ENCODE data around the gene BHLHE40. TPM values are rescaled to one million over a fixed set of nuclear protein-coding genes. Genes with fewer than 3 reads are reported as not detected.

BHLHE40 gene
- polyA plus RNA-seq, 2 of the 4 experiments (the other 2 are of a cell fraction): 102 to 160 TPM

DNA sequence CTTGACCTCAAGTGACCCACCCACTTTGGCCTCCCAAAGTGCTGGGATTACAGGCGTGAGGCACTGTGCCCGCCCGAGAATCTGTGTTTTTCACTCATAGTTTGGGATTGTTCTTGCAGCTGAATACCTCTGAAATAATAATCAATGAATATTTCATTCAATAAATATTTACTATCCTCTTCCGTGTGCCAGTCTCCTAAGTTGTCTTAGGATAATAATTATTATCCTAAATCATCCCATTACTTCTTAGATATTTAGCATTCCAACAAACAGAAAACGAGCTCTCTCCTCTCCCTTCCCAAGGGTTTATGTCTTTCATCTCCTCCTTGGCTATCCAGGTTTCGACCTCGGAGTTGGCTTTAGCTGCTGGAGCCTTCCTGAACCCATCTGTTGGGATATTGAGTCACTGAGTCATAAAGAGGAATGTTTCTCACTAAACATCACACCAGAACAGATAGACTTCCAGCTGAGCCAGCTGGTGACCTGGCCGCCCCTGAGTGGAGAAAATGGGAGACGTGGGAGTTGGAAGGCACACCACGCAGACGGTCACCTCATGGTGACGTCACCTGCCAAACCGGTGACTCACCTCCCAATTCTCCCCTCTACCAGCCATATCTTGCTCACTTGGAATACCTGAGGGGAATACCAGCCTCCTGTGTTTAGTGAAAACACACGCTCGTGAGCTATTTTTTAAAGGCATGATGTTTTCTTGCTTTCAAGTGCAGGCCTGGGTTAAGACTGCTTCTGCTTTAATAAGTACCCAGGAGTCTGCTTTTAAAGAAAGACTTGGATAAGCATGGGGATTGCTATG is 43.9 kb downstream of the BHLHE40 start (continued):
- TF ChIP-seq, protein P1, sequence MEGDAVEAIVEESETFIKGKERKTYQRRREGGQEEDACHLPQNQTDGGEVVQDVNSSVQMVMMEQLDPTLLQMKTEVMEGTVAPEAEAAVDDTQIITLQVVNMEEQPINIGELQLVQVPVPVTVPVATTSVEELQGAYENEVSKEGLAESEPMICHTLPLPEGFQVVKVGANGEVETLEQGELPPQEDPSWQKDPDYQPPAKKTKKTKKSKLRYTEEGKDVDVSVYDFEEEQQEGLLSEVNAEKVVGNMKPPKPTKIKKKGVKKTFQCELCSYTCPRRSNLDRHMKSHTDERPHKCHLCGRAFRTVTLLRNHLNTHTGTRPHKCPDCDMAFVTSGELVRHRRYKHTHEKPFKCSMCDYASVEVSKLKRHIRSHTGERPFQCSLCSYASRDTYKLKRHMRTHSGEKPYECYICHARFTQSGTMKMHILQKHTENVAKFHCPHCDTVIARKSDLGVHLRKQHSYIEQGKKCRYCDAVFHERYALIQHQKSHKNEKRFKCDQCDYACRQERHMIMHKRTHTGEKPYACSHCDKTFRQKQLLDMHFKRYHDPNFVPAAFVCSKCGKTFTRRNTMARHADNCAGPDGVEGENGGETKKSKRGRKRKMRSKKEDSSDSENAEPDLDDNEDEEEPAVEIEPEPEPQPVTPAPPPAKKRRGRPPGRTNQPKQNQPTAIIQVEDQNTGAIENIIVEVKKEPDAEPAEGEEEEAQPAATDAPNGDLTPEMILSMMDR (IDR thresholded peaks at IDR 0.05): no peak
- TF ChIP-seq KDM1A (IDR thresholded peaks at IDR 0.05; ENCODE audit: low read depth) (no peak), TFCP2L1 (CRISPR knock-in tag; IDR thresholded peaks at IDR 0.05) (0 out of 2 replicates have a peak, but pooled peaks have one; percentile 66), ZFP36 (IDR thresholded peaks at IDR 0.05; ENCODE audit: borderline replicate concordance, partially characterized antibody) (no peak), JUNB (IDR thresholded peaks at IDR 0.05) (peak; percentile 98), RCOR1 (IDR thresholded peaks at IDR 0.05; ENCODE audit: low read depth, low read length) (no peak), PHF8 (IDR thresholded peaks at IDR 0.05; ENCODE audit: borderline replicate concordance, low read depth) (no peak), EHF (CRISPR knock-in tag; IDR thresholded peaks at IDR 0.05) (peak; percentile 82), POLR2AphosphoS2 (conservative IDR thresholded peaks at IDR 0.05; ENCODE audit: low read length) (no peak), MYC (IDR thresholded peaks at IDR 0.05; ENCODE audit: borderline replicate concordance, low read length) (peak; percentile 78), HDAC2 (IDR thresholded peaks at IDR 0.05) (no peak), BCL3 (IDR thresholded peaks at IDR 0.05) (peak; percentile 88; the same call in 2 of the 3 replicates), RARB (CRISPR knock-in tag; IDR thresholded peaks at IDR 0.05) (peak; percentile 91), CHD2 (IDR thresholded peaks at IDR 0.05; ENCODE audit: low read length, partially characterized antibody) (peak; percentile 58), FOSL2 (IDR thresholded peaks at IDR 0.05) (peak; percentile 94), FOSL2 (CRISPR knock-in tag; IDR thresholded peaks at IDR 0.05) (peak; percentile 100), JUN (IDR thresholded peaks at IDR 0.05) (peak; percentile 98), EP300 (IDR thresholded peaks at IDR 0.05) (peak; percentile 97; a peak in 4 of 5 replicates), FOSB (CRISPR knock-in tag; IDR thresholded peaks at IDR 0.05) (0 out of 2 replicates have a peak, but pooled peaks have one; percentile 64), HOXB13 (CRISPR knock-in tag; IDR thresholded peaks at IDR 0.05; ENCODE audit: low read depth) (peak; percentile 25), NFE2L2 (conservative IDR thresholded peaks at IDR 0.05; ENCODE audit: low read length) (no peak), CBX2 (IDR thresholded peaks at IDR 0.05; ENCODE audit: borderline replicate concordance, low read depth) (no peak)
- TF ChIP-seq, protein P2, sequence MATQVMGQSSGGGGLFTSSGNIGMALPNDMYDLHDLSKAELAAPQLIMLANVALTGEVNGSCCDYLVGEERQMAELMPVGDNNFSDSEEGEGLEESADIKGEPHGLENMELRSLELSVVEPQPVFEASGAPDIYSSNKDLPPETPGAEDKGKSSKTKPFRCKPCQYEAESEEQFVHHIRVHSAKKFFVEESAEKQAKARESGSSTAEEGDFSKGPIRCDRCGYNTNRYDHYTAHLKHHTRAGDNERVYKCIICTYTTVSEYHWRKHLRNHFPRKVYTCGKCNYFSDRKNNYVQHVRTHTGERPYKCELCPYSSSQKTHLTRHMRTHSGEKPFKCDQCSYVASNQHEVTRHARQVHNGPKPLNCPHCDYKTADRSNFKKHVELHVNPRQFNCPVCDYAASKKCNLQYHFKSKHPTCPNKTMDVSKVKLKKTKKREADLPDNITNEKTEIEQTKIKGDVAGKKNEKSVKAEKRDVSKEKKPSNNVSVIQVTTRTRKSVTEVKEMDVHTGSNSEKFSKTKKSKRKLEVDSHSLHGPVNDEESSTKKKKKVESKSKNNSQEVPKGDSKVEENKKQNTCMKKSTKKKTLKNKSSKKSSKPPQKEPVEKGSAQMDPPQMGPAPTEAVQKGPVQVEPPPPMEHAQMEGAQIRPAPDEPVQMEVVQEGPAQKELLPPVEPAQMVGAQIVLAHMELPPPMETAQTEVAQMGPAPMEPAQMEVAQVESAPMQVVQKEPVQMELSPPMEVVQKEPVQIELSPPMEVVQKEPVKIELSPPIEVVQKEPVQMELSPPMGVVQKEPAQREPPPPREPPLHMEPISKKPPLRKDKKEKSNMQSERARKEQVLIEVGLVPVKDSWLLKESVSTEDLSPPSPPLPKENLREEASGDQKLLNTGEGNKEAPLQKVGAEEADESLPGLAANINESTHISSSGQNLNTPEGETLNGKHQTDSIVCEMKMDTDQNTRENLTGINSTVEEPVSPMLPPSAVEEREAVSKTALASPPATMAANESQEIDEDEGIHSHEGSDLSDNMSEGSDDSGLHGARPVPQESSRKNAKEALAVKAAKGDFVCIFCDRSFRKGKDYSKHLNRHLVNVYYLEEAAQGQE (IDR thresholded peaks at IDR 0.05): no peak
- TF ChIP-seq, protein P3, sequence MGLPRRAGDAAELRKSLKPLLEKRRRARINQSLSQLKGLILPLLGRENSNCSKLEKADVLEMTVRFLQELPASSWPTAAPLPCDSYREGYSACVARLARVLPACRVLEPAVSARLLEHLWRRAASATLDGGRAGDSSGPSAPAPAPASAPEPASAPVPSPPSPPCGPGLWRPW (IDR thresholded peaks at IDR 0.05): no peak
